Endothelial cell of umbilical vein (primary cell): ENCODE results near the gene SDK2. TPM values are rescaled to one million over a fixed set of nuclear protein-coding genes. Genes with fewer than 3 reads are reported as not detected.

Experiments
- BruUV-seq: library from RNA; stranded (reverse); fragments of 400-500 nt; replicated peaks from 2 replicates; lab custom pipeline; 2021; lab: Mats Ljungman, UMichigan
- CTCF ChIA-PET: fragments of 300-600, 350-600 bp; sonication (Branson Sonifier 250); formaldehyde crosslinking; loops from one replicate; lab custom pipeline; 2021; ENCODE audit warnings: antibody characterized with exemption, inconsistent platforms; lab: Charles Lee
- POLR2A ChIA-PET: fragments of 300-600, 350-600 bp; sonication (Branson Sonifier 250); formaldehyde crosslinking; loops from one replicate; lab custom pipeline; 2021; ENCODE audit warnings: antibody characterized with exemption, inconsistent platforms; lab: Charles Lee
- DNase-seq: peaks from one replicate; pipeline ENCODE4 v3.0.0-alpha.2; 2011; ENCODE audit warnings: low read depth, low spot score
- FAIRE-seq: peaks from 2 replicates; lab custom pipeline; 2011; peaks lifted over from hg19 to GRCh38; lab: Jason Lieb, UNC
- H2AFZ ChIP-seq: 2 replicates; pipeline ENCODE4 v1.6.0; 2012; ENCODE audit warnings: low read depth, low read length, control low read depth, inconsistent platforms
- H3K27ac ChIP-seq: 2 replicates; pipeline ENCODE4 v1.5.1; 2011; ENCODE audit warnings: low read depth, mild to moderate bottlenecking, control low read depth, low read length, moderate library complexity; ENCODE audit not compliant: insufficient read depth
- H3K27me3 ChIP-seq, 2 experiments: 2 replicates each; pipeline versions ENCODE4 v1.6.0 to v1.6.1; 2011; ENCODE audit warnings: low read length in 2 of 2, mixed read lengths in 1 of 2; ENCODE audit not compliant: control insufficient read depth in 2 of 2, insufficient read depth in 2 of 2
- H3K36me3 ChIP-seq, 2 experiments: 2 replicates in 1 of 2; 3 replicates in 1 of 2; pipeline ENCODE4 v1.5.1; 2011; ENCODE audit warnings: low read length in 2 of 2, mild to moderate bottlenecking in 1 of 2, moderate library complexity in 1 of 2; ENCODE audit not compliant: control insufficient read depth in 2 of 2, insufficient read depth in 2 of 2; ENCODE audit errors: extremely low read depth in 1 of 2
- H3K4me1 ChIP-seq: 3 replicates; pipeline ENCODE4 v1.5.1; 2011; ENCODE audit warnings: mild to moderate bottlenecking, low read length; ENCODE audit not compliant: control insufficient read depth, insufficient read depth; ENCODE audit errors: extremely low read depth
- H3K4me2 ChIP-seq: 2 replicates; pipeline ENCODE4 v1.6.1; 2011; ENCODE audit warnings: low read length, control low read depth, mixed read lengths; ENCODE audit not compliant: insufficient read depth
- H3K4me3 ChIP-seq, 3 experiments: fragments of 200-600 bp in 1 of 3; sonication (generic), shearing (Covaris generic) in 1 of 3; replicated peaks in 1 of 3; 2 replicates each; pipeline ENCODE4 v1.5.1; 2011 to 2016; ENCODE audit warnings: control low read depth in 3 of 3, low read length in 3 of 3, mild to moderate bottlenecking in 2 of 3, inconsistent platforms in 1 of 3, low read depth in 1 of 3, moderate library complexity in 1 of 3; ENCODE audit not compliant: insufficient read depth in 1 of 3
- H3K79me2 ChIP-seq: 2 replicates; pipeline ENCODE4 v1.6.0; 2012; ENCODE audit warnings: low read length, inconsistent platforms; ENCODE audit not compliant: control insufficient read depth, insufficient read depth
- H3K9ac ChIP-seq: replicated peaks from 2 replicates; pipeline ENCODE3; 2011; ENCODE audit warnings: low read length, control low read depth; ENCODE audit not compliant: insufficient read depth; ENCODE audit errors: extremely low read depth
- H3K9me1 ChIP-seq: replicated peaks from 3 replicates; pipeline ENCODE4 v1.6.0; 2011; ENCODE audit warnings: mild to moderate bottlenecking, low read length; ENCODE audit not compliant: control insufficient read depth, insufficient read depth; ENCODE audit errors: extremely low read depth
- H3K9me3 ChIP-seq: replicated peaks from 2 replicates; pipeline ENCODE4 v1.5.1; 2012; ENCODE audit warnings: low read length, inconsistent platforms; ENCODE audit not compliant: control insufficient read depth, insufficient read depth
- H4K20me1 ChIP-seq: replicated peaks from 2 replicates; pipeline ENCODE3; 2011; ENCODE audit warnings: mild to moderate bottlenecking, low read length; ENCODE audit not compliant: control insufficient read depth, insufficient read depth; ENCODE audit errors: extremely low read depth
- CTCF ChIP-seq, 2 donors: IDR thresholded peaks; 1 replicate in 1 of 2; 2 replicates in 1 of 2; pipeline ENCODE4 v1.5.1; 2011; ENCODE audit warnings: low read length in 2 of 2, mild to moderate bottlenecking in 2 of 2, moderate library complexity in 2 of 2, control low read depth in 1 of 2, inconsistent platforms in 1 of 2, low read depth in 1 of 2; ENCODE audit not compliant: insufficient read depth in 1 of 2; ENCODE audit errors: extremely low read depth in 1 of 2
- EZH2 ChIP-seq: IDR thresholded peaks from 2 replicates; pipeline ENCODE4 v1.6.1; 2012; ENCODE audit warnings: borderline replicate concordance, low read depth, mild to moderate bottlenecking, moderate library complexity, low read length, inconsistent platforms; ENCODE audit not compliant: severe bottlenecking
- FOS ChIP-seq: IDR thresholded peaks from 2 replicates; pipeline ENCODE4 v1.6.1; 2011; ENCODE audit warnings: mild to moderate bottlenecking, low read length, moderate library complexity, borderline replicate concordance; ENCODE audit not compliant: insufficient read depth
- GATA2 ChIP-seq: IDR thresholded peaks from 2 replicates; pipeline ENCODE4 v1.7.0; 2011; ENCODE audit warnings: low read depth, mild to moderate bottlenecking, moderate library complexity, mixed read lengths, low read length; ENCODE audit not compliant: insufficient read length, insufficient read depth
- JUN ChIP-seq: IDR thresholded peaks from 2 replicates; pipeline ENCODE4 v1.6.1; 2011; ENCODE audit warnings: borderline replicate concordance, low read depth; ENCODE audit not compliant: insufficient read length, insufficient read depth
- MAX ChIP-seq: IDR thresholded peaks from 2 replicates; pipeline ENCODE4 v1.6.1; 2011; ENCODE audit not compliant: insufficient read depth, insufficient read length
- MYC ChIP-seq: IDR thresholded peaks from one replicate; pipeline ENCODE4 v1.6.1; 2011; ENCODE audit warnings: mild to moderate bottlenecking, low read depth, low read length
- POLR2A ChIP-seq: IDR thresholded peaks from 2 replicates; pipeline ENCODE4 v1.6.1; 2012; ENCODE audit warnings: low read depth, mild to moderate bottlenecking, control low read depth, low read length
- POLR2AphosphoS5 ChIP-seq: IDR thresholded peaks from 2 replicates; pipeline ENCODE4 v1.6.1; 2012; ENCODE audit warnings: low read depth, mild to moderate bottlenecking, control low read depth, low read length, moderate library complexity; ENCODE audit not compliant: insufficient read depth
- dilution Hi-C: fragments of 300-500 bp; cut with MboI; formaldehyde crosslinking; loops from one replicate; pipeline ENCODE4 v1.15.0; 2019; ENCODE audit warnings: low sequenced_read_pairs; ENCODE audit not compliant: extremely low pct_ligation_motif_present
- intact Hi-C: fragments of 100-400 bp; cut with micrococcal nuclease; formaldehyde crosslinking; loops from one replicate; pipeline ENCODE4 v1.10.0; 2022
- polyA plus RNA-seq, 4 experiments: library from polyadenylated mRNA; depleted of rRNA in 3 of 4; stranded (reverse) in 3 of 4; unstranded in 1 of 4; fragments of >200 nt; gene quantifications; 2 replicates each; pipeline versions ENCODE4 v1.2.1 to v1.2.3, GENCODE V29; 2011 to 2012; ENCODE audit warnings: missing spikeins in 1 of 4
- total RNA-seq: library from RNA; stranded (reverse); gene quantifications from 2 replicates; pipeline ENCODE4 v1.2.3, GENCODE V29; 2021

The SDK2 gene
- total and polyA plus RNA-seq, 2 donors (not counting 3 experiments of a cell fraction or from before 2014, with no cell fraction given) = not detected

GRCh38 chr17:73533781-73534180 is 110.5 kb downstream of the SDK2 start:
- Histone ChIP-seq H4K20me1 (no peaks in the 10 kb centered on the region), H3K79me2 (no peaks in the 10 kb centered on the region), H3K4me1 (no peaks in the 10 kb centered on the region), H3K9me3 (no peaks in the 10 kb centered on the region), H3K9ac (no peak overlapping the region), H2AFZ (no peak overlapping the region), H3K27ac (no peak overlapping the region), H3K4me2 (no peak overlapping the region), H3K36me3 (no peaks in the 10 kb centered on the region), H3K4me3 (no peak overlapping the region), H3K27me3 (no peaks in the 10 kb centered on the region), H3K9me1 (no peaks in the 10 kb centered on the region)
- no TSS peak for BruUV-seq
- CTCF ChIA-PET = no interaction called here
- dilution Hi-C loops (no loop called here), intact Hi-C loops (no loop called here)
- DNase-seq = no peak
- POLR2A ChIA-PET = no interaction called here
- TF ChIP-seq CTCF (IDR thresholded peaks at IDR 0.05; ENCODE audit: extremely low read depth in 1 of 2, insufficient read depth in 1 of 2, low read depth in 1 of 2, low read length in 2 of 2) (no peak), MAX (no peak), EZH2 (no peak), POLR2A (no peak), MYC (no peak), POLR2AphosphoS5 (no peak), JUN (no peak), GATA2 (no peak), FOS (no peak)
- no peak for FAIRE-seq
